MG63 (cell line): ENCODE data around the gene EMILIN2. TPM values are rescaled to one million over a fixed set of nuclear protein-coding genes. Genes with fewer than 3 reads are reported as not detected.

Source experiments
- DNase-seq: peaks from one replicate; pipeline ENCODE4 v3.0.0-alpha.2; 2020
- H3K27me3 ChIP-seq: fragments of 250-450 bp; sonication (Bioruptor Pico); 2 replicates; pipeline ENCODE4 v1.5.1; 2020; ENCODE audit warnings: mild to moderate bottlenecking, moderate library complexity
- H3K36me3 ChIP-seq: fragments of 250-450 bp; sonication (Bioruptor Pico); 2 replicates; pipeline ENCODE4 v1.5.1; 2020; ENCODE audit warnings: mild to moderate bottlenecking, moderate library complexity
- H3K4me3 ChIP-seq: fragments of 250-450 bp; sonication (Bioruptor Pico); 2 replicates; pipeline ENCODE4 v1.5.1; 2020; ENCODE audit warnings: mild to moderate bottlenecking, moderate library complexity
- H3K9me3 ChIP-seq: fragments of 250-450 bp; sonication (Bioruptor Pico); 2 replicates; pipeline ENCODE4 v1.5.1; 2020; ENCODE audit warnings: mild to moderate bottlenecking, moderate library complexity
- total RNA-seq: library from RNA; depleted of rRNA; stranded (reverse); fragments of >200 nt; shearing (Covaris generic); gene quantifications from 2 replicates; pipeline ENCODE4 v1.2.3, GENCODE V29; 2014; ENCODE audit warnings: low replicate concordance

Gene EMILIN2
- total RNA-seq, 1 experiment from 2014 or later = 24.7 TPM

DNA sequence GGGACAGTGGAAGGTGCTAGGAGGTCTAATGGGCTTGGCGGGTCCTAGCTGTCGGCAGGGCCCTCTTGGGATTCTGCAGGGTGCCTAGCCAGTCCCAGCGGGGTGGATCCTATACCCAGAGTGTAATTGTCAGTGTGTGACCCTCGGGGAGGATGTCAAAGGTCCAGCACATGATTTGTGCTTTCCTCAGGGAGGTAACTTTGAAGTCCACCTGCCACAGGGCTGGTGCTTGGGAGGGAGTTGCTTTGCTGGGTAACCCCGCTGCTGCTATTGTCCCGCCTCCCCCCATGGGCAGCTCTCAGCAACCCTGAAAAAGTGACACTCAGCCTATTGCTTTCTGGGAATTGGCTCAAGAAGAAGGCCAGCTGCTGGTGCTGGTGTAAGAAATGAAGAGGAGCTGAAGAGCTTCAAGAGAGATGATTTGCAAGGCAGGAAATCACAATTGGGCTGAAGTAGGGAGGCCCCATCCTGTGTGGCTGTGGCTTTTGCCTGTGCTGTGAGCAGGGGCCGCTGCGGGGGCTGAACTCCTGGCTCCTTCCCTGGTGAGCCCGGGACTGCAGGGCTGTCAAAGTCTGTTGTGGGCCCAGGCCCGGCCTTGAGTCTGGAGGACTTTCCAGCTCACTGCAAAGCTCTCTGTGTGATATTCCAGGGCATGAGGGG lies 36.4 kb downstream of the EMILIN2 start:
- no peak overlapping the region for H3K4me3 ChIP-seq
- H3K9me3 ChIP-seq = no peaks in the 10 kb centered on the region
- no peaks in the 10 kb centered on the region for H3K36me3 ChIP-seq
- peaks cover 6% of the 10 kb centered on the region; the same call in 1 of the 2 replicates for H3K27me3 ChIP-seq
- no peak for DNase-seq

- no peaks in the 10 kb centered on the region for H3K9me3 ChIP-seq
These were observed 38.0 kb downstream of the EMILIN2 start for GRCh38 chr18:2884706-2885285.

DNA sequence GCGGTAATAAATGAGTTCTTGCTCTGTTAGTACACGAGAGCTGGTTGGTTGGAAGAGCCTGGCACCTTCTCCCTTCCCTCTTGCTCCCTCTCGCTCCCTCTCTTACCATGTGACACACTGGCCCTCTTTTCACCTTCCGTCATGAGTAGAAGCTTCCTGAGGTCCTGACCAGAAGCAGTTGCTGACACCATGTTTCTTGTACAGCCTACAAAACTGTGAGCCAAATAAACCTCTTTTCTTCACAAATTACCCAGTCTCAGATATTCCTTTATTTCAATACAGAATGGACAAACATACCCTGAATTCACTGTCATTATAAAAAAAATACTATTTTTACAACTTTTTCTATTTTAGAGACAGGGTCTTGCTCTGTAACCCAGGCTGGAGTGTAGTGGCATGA lies 40.7 kb downstream of the EMILIN2 start:
- H3K27me3 ChIP-seq = peaks cover 6% of the 10 kb centered on the region; the same call in 1 of the 2 replicates
- no peak for DNase-seq
- H3K9me3 ChIP-seq = no peaks in the 10 kb centered on the region
- no peaks in the 10 kb centered on the region for H3K36me3 ChIP-seq
- H3K4me3 ChIP-seq = no peak overlapping the region

More at GRCh38 chr18:2884706-2885285, 38.0 kb downstream of the EMILIN2 start:
- no peaks in the 10 kb centered on the region for H3K36me3 ChIP-seq
- H3K4me3 ChIP-seq = no peak overlapping the region
- H3K27me3 ChIP-seq = peaks cover 6% of the 10 kb centered on the region; the same call in 1 of the 2 replicates
- no peak for DNase-seq

DNA sequence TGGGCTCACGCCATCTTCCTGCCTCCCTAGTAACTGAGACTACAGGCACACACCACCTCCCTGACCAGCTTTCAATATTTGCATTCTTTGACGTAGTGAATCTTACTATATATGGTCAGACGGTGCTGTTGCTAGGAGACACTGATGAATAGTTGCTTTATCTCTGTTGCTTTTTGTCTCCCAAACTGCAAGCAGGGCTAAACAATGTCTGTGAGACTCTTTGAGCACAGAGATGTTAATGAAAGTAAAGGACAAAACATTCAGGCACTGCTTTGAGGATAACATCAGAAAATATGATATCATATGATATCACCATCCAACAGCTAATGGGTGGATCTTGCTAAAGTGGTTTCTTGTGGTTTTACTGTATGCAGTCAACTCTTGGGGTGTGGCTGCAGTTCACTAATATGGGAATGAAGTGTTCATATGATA lies 43.0 kb downstream of the EMILIN2 start:
- peaks cover 6% of the 10 kb centered on the region; the same call in 1 of the 2 replicates for H3K27me3 ChIP-seq
- no peaks in the 10 kb centered on the region for H3K36me3 ChIP-seq
- H3K9me3 ChIP-seq = no peaks in the 10 kb centered on the region
- no peak for DNase-seq
- no peak overlapping the region for H3K4me3 ChIP-seq

GRCh38 chr18:2890606-2891005 lies 43.8 kb downstream of the EMILIN2 start:
- no peaks in the 10 kb centered on the region for H3K36me3 ChIP-seq
- no peak overlapping the region for H3K4me3 ChIP-seq
- H3K27me3 ChIP-seq = peaks cover 6% of the 10 kb centered on the region; the same call in 1 of the 2 replicates
- no peaks in the 10 kb centered on the region for H3K9me3 ChIP-seq
- DNase-seq = no peak

DNA sequence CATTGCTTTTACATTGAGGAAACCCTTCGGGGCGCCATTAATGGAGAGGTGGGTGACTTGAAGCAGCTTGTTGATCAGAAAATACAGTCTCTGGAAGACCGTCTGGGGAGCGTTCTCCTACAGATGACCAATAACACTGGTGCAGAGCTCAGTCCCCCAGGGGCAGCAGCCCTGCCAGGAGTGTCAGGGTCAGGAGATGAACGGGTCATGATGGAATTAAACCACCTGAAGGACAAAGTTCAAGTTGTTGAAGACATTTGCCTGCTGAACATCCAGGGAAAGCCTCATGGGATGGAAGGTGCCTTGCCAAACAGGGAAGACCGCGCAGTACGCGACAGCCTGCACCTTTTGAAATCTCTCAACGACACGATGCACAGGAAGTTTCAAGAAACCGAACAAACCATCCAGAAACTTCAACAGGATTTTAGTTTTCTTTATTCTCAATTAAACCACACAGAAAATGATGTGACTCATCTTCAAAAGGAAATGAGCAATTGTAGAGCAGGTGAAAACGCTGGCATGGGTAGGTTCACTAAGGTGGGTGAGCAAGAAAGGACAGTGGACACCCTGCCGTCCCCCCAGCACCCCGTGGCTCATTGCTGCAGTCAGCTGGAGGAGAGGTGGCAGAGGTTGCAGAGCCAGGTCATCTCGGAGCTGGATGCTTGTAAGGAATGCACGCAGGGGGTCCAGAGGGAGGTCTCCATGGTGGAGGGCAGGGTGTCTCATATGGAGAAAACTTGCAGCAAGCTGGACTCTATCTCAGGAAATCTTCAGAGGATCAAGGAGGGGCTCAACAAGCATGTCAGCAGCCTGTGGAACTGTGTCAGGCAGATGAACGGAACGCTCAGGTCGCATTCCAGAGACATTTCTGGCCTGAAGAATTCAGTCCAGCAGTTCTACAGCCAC lies 45.0 kb downstream of the EMILIN2 start:
- no peak overlapping the region for H3K4me3 ChIP-seq
- H3K9me3 ChIP-seq = no peaks in the 10 kb centered on the region
- DNase-seq = no peak
- H3K36me3 ChIP-seq = no peaks in the 10 kb centered on the region
- H3K27me3 ChIP-seq = peaks cover 3% of the 10 kb centered on the region; the same call in 1 of the 2 replicates

DNA sequence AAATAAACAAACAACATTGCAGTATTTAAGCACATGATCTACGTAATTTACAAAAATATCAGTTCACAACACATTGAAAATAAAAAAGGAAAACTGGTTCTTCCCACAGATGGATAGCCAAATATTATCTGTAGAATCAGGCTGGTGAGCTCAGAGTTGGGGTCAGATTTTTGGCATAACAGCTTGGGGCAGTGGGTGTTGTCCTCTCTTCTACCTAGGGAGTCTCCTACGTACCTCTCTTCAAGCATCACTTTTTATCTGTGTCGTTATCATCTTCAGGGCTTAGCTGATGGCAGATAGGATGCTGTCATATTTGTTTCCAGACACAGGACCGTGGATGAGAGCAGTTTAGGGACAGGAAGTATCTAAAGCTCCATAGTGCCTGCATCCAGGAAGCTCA lies 46.2 kb downstream of the EMILIN2 start:
- H3K27me3 ChIP-seq = no peaks in the 10 kb centered on the region; the same call in 1 of the 2 replicates
- no peak for DNase-seq
- no peaks in the 10 kb centered on the region for H3K36me3 ChIP-seq
- no peaks in the 10 kb centered on the region for H3K9me3 ChIP-seq
- no peak overlapping the region for H3K4me3 ChIP-seq

- Histone ChIP-seq H3K36me3 (no peaks in the 10 kb centered on the region), H3K9me3 (no peaks in the 10 kb centered on the region), H3K4me3 (no peak overlapping the region), H3K27me3 (no peaks in the 10 kb centered on the region; the same call in 1 of the 2 replicates)
- no peak for DNase-seq
These were observed 46.9 kb downstream of the EMILIN2 start for GRCh38 chr18:2893676-2894075.

- H3K27me3 ChIP-seq = no peaks in the 10 kb centered on the region; the same call in 1 of the 2 replicates
- H3K4me3 ChIP-seq = no peak overlapping the region
- no peak for DNase-seq
- no peaks in the 10 kb centered on the region for H3K36me3 ChIP-seq
- no peaks in the 10 kb centered on the region for H3K9me3 ChIP-seq
These were observed 47.5 kb downstream of the EMILIN2 start for GRCh38 chr18:2894131-2894840.

DNA sequence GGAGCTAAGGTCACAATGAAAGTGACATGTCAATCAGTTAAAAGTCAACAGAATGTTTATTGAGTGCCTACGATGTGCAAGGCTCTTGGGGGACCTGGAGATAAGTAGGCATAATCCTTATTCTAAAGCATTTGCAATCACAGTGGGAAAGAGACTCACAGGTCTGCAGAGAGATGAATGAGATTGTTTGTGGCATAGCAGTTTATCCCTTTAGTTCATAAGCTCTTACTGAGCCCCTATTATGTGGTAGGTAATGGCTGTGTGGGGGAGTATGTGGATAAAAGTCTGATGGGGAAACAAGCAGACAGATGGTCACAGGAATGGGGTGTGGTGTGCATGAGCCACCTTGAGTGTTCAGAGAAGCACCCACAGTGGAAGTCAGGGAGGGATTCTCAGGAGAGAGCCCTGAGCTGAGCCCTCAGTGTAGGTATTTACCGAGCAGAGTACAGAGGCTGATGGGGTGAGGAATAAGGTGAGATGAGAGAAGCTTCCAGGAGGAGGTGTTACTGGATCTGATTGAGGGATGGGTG lies 48.1 kb downstream of the EMILIN2 start:
- Histone ChIP-seq H3K4me3 (no peak overlapping the region), H3K36me3 (no peaks in the 10 kb centered on the region)
- DNase-seq = no peak

GRCh38 chr18:2895391-2895790 lies 48.6 kb downstream of the EMILIN2 start:
- DNase-seq = no peak
- Histone ChIP-seq H3K4me3 (no peak overlapping the region), H3K36me3 (no peaks in the 10 kb centered on the region), H3K27me3 (no peaks in the 10 kb centered on the region; the same call in 1 of the 2 replicates), H3K9me3 (no peaks in the 10 kb centered on the region)

More for the DNA sequence above, 48.1 kb downstream of the EMILIN2 start:
- Histone ChIP-seq H3K27me3 (no peaks in the 10 kb centered on the region; the same call in 1 of the 2 replicates), H3K9me3 (no peaks in the 10 kb centered on the region)

DNA sequence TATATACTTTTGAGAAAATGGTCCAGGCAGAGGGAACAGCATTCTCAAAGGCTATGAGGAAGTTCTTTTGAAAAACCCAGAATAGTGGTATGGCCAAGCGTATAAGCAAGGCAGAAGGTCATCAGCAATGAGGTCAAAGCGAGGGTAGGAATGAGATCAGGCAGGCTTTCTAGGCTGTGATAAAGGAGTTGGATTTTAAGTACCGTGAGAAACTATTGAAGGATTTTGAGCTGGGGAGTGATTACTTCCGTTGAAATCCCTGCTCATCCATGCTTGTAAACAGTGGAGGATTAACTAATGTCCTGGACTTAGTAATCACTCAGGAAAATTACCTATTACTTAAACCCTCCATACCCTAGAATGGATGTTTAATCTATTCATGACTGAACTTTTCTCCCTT lies 50.2 kb downstream of the EMILIN2 start:
- H3K9me3 ChIP-seq = no peaks in the 10 kb centered on the region
- no peaks in the 10 kb centered on the region; the same call in 1 of the 2 replicates for H3K27me3 ChIP-seq
- H3K36me3 ChIP-seq = no peaks in the 10 kb centered on the region
- H3K4me3 ChIP-seq = no peak overlapping the region
- no peak for DNase-seq

- Histone ChIP-seq H3K27me3 (no peaks in the 10 kb centered on the region), H3K36me3 (no peaks in the 10 kb centered on the region), H3K9me3 (no peaks in the 10 kb centered on the region), H3K4me3 (no peak overlapping the region)
- no peak for DNase-seq
These were observed 50.8 kb downstream of the EMILIN2 start for GRCh38 chr18:2897448-2898185.

DNA sequence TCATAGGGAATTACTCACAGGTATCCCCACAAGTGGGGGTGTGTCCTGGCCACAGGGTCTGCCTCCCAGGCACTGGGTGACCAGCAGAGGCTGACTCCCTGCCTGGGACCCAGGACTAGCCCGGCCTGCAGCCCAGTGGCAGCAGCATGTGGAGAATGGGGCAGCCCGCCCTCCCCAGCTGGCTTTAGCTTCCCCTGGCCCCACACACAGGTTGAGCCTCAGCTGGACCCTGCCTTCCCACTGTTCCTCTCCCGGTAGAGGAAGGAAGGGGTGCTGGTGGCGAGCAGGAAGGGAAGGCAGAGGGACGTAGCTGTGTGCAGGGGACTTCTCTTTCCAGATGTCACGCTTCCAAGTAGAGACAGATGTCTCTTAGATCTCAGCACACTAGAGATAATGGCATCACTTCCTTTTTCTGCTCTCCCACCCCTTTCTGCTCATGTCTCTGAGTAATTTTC lies 51.4 kb downstream of the EMILIN2 start:
- no peaks in the 10 kb centered on the region for H3K36me3 ChIP-seq
- H3K4me3 ChIP-seq = no peak overlapping the region
- no peaks in the 10 kb centered on the region for H3K9me3 ChIP-seq
- DNase-seq = peak; percentile 31
- H3K27me3 ChIP-seq = no peaks in the 10 kb centered on the region

- no peaks in the 10 kb centered on the region for H3K36me3 ChIP-seq
- no peak overlapping the region for H3K4me3 ChIP-seq
- DNase-seq = no peak
- H3K27me3 ChIP-seq = no peaks in the 10 kb centered on the region
- H3K9me3 ChIP-seq = no peaks in the 10 kb centered on the region
These were observed 54.0 kb downstream of the EMILIN2 start for GRCh38 chr18:2900684-2901422.
